SK-N-MC (cell line): ENCODE results near the gene BFAR.

Experiments used
- EZH2 ChIP-seq: fragments of 200-600 bp; sonication (generic); IDR thresholded peaks from one replicate; pipeline ENCODE4 v1.6.1; 2017; ENCODE audit warnings: antibody characterized with exemption
- FOXP2 ChIP-seq: optimal IDR thresholded peaks from 2 replicates; pipeline ENCODE3; 2011; ENCODE audit warnings: mild to moderate bottlenecking, moderate library complexity; ENCODE audit not compliant: insufficient read depth; ENCODE audit errors: extremely low read length, control extremely low read depth
- POLR2AphosphoS5 ChIP-seq: IDR thresholded peaks from 2 replicates; pipeline ENCODE4 v1.6.1; 2012; ENCODE audit warnings: mild to moderate bottlenecking, low read depth, low read length, borderline replicate concordance

DNA sequence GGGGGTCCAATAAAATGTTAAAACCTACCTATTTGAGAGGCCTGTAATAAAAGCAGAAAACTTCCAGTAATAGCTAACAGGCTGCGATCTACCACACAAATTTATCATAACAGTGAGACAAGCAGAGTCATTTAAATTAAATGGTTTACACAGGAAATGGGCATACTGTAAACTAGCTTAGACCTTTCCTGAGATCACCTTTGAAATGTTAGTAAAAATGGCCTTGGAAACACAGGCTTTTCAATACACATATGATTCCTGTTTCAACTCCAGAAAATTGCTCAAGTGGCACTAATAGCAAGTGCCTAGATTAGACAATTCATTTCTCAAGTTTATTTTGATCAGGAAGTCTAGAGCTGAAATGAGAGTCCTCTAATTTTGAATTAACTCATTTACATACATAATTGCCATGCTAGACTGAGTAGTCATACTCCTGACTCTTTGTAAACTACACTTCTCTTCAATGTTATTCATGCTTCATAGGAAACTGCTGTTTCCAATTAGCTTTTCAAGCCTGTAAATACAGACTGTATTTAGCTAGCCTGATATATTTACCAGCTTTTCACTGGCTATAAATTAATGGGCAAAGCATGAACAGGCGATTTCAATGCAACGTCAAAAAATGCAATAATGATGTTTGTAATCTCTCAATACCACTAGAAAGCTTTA, 46.0 kb upstream of the BFAR start:
- TF ChIP-seq FOXP2, result peak; percentile 87
- TF ChIP-seq EZH2, result no peak
- no peak for TF ChIP-seq POLR2AphosphoS5
